Effector memory CD4-positive, alpha-beta T cell (primary cell): ENCODE data around the gene SHH.

ENCODE experiments used
- DNase-seq, 3 donors: peaks; one replicate each; pipeline ENCODE4 v3.0.0-alpha.2; 2020
- H3K27ac ChIP-seq: 2 replicates; pipeline ENCODE4 v1.7.0; 2013; ENCODE audit warnings: mild to moderate bottlenecking, low read length, moderate library complexity; ENCODE audit not compliant: insufficient read depth, poor library complexity, severe bottlenecking
- H3K27me3 ChIP-seq: replicated peaks from 2 replicates; pipeline ENCODE4 v1.7.0; 2013; ENCODE audit warnings: mild to moderate bottlenecking, low read length; ENCODE audit not compliant: insufficient read depth, control insufficient read depth, poor library complexity, severe bottlenecking
- H3K36me3 ChIP-seq: 2 replicates; pipeline ENCODE4 v1.7.0; 2013; ENCODE audit warnings: mild to moderate bottlenecking, low read length, moderate library complexity; ENCODE audit not compliant: control insufficient read depth, insufficient read depth
- H3K4me1 ChIP-seq: 2 replicates; pipeline ENCODE4 v1.7.0; 2013; ENCODE audit warnings: low read length, mild to moderate bottlenecking; ENCODE audit not compliant: control insufficient read depth, insufficient read depth, poor library complexity, severe bottlenecking
- H3K4me3 ChIP-seq: 2 replicates; pipeline ENCODE4 v1.7.0; 2013; ENCODE audit warnings: low read length, low read depth, mild to moderate bottlenecking; ENCODE audit not compliant: insufficient read depth, poor library complexity, severe bottlenecking
- H3K9me3 ChIP-seq: 2 replicates; pipeline ENCODE4 v1.7.0; 2013; ENCODE audit warnings: mild to moderate bottlenecking, low read length, moderate library complexity; ENCODE audit not compliant: control insufficient read depth

SHH gene

DNA sequence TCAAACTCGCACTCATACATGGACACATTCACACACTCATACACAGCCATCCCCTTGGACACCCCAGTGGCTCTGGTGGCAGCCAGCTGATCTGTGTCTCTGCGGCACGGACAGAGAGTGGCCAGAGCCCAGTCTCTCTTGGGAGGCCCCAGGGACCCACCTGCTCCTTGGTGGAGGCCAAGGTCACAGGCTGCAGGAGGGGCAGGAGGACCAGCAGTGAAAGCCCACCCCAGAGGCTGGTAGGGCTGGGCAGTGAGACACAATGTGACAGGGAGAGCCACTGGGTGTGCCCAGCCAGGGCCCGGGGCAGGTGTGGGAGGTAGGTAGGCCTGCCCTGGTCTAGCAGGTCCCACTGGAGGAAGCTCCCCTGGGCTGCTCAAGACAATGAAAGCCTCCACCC, 18.5 kb downstream of the SHH start:
- no peak for DNase-seq
- peaks cover 9% of the 10 kb centered on the region for H3K27me3 ChIP-seq
- no peak overlapping the region for H3K27ac ChIP-seq
- no peaks in the 10 kb centered on the region for H3K36me3 ChIP-seq
- peaks cover 3% of the 10 kb centered on the region for H3K4me1 ChIP-seq
- H3K4me3 ChIP-seq: no peak overlapping the region
- H3K9me3 ChIP-seq: no peaks in the 10 kb centered on the region

DNA sequence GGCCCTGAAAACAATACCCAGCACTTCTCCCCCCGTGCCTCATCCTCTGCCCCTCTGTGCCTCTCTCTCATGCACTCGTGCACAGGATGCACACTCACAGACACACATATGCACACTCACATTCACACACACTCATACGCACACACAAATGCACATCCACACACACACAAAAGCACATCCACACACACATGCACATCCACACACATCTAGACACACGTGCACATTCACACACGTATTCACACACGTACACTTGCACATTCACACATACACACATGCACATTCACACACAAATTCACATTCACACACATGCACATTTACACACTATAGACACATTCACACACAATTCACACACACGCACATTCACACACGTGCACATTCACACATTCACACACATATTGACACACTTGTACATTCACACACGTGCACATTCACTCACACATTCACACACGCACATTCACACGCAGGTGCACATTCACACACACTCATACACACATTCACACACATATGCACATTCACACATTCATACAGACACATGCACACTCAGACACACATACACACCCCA, 19.2 kb downstream of the SHH start:
- H3K36me3 ChIP-seq: no peaks in the 10 kb centered on the region

DNA sequence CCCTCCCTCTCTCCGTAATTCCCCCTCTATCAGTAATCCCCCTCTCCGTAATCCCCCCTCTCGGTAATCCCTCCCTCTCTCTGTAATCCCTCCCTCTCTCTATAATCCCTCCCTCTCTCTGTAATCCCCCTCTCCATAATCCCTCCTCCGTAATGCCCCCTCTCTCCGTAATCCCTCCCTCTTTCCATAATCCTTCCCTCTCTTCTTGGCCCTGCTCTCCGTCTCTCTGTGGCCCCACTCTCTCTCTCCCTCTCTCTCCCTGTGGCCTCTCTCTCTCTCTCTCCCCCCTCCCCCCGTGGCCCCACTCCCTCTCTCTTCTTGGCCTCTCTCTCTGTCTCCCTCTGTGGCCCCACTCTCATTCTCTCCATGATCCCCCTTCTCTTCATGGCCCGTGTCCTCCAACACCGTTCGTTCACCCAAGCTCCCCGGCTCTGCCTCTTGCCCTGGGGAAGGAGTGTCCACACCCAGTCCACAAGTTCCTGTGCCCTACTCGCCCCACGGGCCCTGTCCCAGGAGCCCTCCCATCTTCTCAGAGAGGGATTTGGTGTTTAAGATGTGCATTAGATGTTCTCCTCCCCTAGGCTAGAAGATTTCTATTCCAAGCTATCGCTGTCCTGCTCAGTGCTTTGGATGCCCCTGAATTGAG, 19.8 kb downstream of the SHH start:
- peaks cover 9% of the 10 kb centered on the region for H3K27me3 ChIP-seq
- DNase-seq: no peak
- peaks cover 3% of the 10 kb centered on the region for H3K4me1 ChIP-seq
- H3K9me3 ChIP-seq: no peaks in the 10 kb centered on the region
- H3K36me3 ChIP-seq: no peaks in the 10 kb centered on the region
- no peak overlapping the region for H3K27ac ChIP-seq
- H3K4me3 ChIP-seq: no peak overlapping the region

More for the DNA sequence above, 19.2 kb downstream of the SHH start:
- no peak overlapping the region for H3K4me3 ChIP-seq
- no peaks in the 10 kb centered on the region for H3K9me3 ChIP-seq
- peaks cover 3% of the 10 kb centered on the region for H3K4me1 ChIP-seq
- H3K27me3 ChIP-seq: peaks cover 9% of the 10 kb centered on the region
- no peak overlapping the region for H3K27ac ChIP-seq
- no peak for DNase-seq

DNA sequence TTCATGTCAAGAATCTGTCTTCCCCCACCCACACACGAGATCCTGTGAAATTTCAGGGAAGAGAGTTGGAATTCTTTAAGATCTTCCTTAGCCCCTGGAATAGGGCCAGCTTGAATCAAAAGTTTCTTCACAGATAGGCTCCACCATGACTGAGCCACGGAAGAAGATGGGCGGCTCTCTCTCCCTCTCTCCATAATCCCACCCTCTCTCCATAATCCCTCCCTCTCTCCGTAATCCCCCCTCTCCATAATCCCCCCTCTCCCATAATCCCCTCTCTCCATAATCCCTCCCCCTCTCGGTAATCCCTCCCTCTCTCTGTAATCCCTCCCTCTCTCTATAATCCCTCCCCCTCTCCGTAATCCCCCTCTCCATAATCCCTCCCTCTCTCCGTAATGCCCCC, 20.4 kb downstream of the SHH start:
- Histone ChIP-seq H3K27me3 (peaks cover 8% of the 10 kb centered on the region), H3K4me3 (no peak overlapping the region), H3K4me1 (peaks cover 7% of the 10 kb centered on the region), H3K9me3 (no peaks in the 10 kb centered on the region), H3K27ac (no peak overlapping the region), H3K36me3 (no peaks in the 10 kb centered on the region)
- DNase-seq: no peak

DNA sequence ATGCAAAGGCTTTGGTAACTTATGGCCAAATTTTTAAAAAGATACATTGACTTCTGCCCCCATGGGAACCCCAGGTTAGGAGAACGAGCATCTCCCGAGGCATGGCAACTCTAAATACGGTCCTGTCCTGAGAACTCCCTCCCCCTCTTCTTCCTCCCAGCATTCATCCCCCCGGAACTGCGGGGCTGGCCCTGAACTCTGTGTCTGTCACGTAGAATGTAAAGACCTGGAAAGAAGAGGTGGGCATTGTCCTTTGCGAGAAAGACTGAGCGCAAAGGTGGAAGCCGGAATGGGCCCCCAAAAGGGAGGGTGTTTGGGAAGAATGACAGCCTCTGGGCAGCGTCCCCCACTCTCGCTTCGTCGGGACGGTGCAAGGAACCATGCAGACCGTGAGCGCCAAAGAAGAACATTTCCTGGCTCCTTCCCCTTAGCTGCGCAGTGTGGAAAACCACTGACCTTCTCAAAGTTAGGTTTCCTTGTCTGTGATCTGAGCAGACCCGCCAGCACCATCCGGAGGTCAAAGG, 21.0 kb downstream of the SHH start:
- Histone ChIP-seq H3K4me3 (no peak overlapping the region), H3K27me3 (peaks cover 3% of the 10 kb centered on the region), H3K9me3 (no peaks in the 10 kb centered on the region), H3K36me3 (no peaks in the 10 kb centered on the region), H3K27ac (no peak overlapping the region), H3K4me1 (peaks cover 6% of the 10 kb centered on the region)
- no peak for DNase-seq

DNA sequence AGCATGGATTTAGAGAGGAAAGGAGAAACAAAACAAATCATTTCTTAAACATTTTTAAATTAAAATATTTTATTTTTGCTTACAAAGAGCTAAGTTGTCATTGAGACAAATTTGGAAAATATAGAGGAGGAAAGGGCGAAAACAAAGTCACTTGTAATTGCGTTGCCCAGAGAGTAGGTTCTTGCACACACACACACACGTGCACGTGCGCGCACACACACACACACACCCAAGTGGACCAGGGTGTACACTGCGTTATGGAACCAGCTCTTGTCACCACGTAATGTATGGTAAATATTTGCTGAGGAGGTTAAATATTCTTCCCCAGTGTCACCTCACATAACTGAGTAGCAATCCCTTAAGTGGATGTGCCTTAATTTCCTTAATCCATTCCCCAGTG, 21.6 kb downstream of the SHH start:
- no peak for DNase-seq
- peaks cover 6% of the 10 kb centered on the region for H3K4me1 ChIP-seq
- H3K4me3 ChIP-seq: no peak overlapping the region
- H3K27me3 ChIP-seq: no peaks in the 10 kb centered on the region
- no peaks in the 10 kb centered on the region for H3K9me3 ChIP-seq
- H3K36me3 ChIP-seq: no peaks in the 10 kb centered on the region
- H3K27ac ChIP-seq: no peak overlapping the region

DNA sequence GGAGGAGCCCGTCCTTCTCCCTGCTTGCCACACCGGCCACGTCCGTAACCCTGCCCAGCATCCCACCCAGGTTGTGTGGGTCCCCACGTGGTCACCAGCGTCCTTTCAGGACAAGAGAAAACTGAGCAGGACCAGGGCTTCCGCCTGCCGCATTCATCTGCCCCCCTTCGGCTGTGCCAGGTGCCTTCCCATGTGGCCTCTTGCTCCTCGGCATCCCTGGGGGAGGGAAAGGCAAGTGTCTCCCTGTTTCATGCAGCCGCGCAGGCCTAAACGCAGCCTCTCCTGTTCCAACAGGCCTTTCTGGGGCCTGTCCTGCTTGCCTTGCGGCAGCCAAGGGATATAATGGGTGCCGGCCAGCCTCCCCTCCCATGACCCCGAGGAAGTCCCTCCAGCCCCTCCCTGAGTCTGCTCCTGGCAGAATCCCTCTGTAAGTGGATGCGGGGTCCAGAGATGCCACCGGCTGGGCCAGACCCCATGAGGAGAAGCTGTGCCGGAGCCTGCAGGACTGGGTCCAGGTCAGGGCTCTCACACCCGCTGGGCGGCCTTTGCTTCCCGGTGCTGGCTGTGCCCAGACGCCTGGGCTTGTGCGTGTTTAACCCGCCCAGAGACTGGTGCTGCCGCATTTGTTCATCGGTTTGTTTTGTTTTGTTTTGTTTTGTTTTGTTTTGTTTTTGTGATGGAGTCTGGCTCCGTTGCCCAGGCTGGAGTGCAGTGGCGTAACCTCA, 23.1 kb downstream of the SHH start:
- H3K27ac ChIP-seq: no peak overlapping the region

DNA sequence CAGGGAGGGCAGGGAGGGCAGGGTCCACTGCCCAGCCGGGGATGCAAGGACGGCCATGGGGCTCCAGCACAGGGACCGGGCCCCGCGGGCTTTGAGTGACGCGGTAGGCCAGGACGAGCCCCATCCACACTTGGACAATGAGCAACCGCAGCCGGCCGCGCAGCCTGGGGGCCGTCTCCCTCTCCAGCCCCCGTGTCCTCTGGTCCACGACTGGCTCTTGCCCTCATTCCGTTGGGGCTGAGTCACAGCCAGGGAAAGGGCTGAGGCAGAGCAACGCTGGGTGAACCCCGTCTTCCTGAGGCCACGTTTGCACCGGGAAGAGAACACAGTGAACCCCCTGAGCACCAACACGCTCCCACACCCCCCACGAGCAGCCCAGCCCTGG, 23.7 kb downstream of the SHH start:
- Histone ChIP-seq H3K36me3 (no peaks in the 10 kb centered on the region), H3K9me3 (no peaks in the 10 kb centered on the region), H3K4me1 (peaks cover 6% of the 10 kb centered on the region), H3K27me3 (no peaks in the 10 kb centered on the region), H3K27ac (no peak overlapping the region), H3K4me3 (no peak overlapping the region)
- DNase-seq: no peak

More for the DNA sequence above, 23.1 kb downstream of the SHH start:
- H3K9me3 ChIP-seq: no peaks in the 10 kb centered on the region
- H3K27me3 ChIP-seq: no peaks in the 10 kb centered on the region
- H3K4me1 ChIP-seq: peaks cover 6% of the 10 kb centered on the region
- no peaks in the 10 kb centered on the region for H3K36me3 ChIP-seq
- DNase-seq: no peak
- H3K4me3 ChIP-seq: no peak overlapping the region

DNA sequence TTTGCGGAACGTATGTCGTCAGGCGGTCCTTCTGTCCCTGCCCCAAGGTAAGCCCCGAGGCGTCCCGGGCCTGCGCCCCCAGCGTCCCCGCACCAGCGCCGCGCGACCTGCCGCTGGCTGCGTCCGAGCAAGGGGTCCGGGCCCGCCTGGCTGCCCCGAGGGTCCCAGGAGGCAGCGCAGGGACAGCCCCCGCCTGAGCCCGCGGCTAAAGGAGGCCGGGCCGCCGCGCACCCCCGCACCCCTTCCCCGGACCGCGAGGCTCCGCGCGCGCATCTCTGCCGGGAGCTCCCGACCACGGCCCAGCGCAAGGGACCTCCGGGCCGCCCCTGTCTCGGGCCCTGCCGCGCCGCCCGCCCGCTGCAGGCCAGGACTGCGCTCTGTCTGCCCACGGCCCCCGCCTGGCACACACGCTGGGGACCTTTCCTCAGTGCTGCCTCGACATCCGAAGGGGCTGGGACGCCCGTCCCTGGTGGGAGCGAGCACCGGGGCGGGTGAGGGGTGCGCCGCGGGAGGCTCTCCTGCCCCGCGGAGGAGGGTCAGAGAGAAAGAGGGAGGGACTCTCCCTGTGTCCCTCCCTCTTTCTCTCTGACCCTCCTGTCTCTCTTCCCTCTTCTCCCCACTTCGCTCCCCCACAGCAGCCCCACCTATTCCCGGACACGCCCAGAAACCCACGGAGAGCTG, 25.0 kb downstream of the SHH start:
- H3K36me3 ChIP-seq: peaks cover 3% of the 10 kb centered on the region
- no peaks in the 10 kb centered on the region for H3K27me3 ChIP-seq
- H3K4me1 ChIP-seq: peaks cover 6% of the 10 kb centered on the region
- no peaks in the 10 kb centered on the region for H3K9me3 ChIP-seq
- DNase-seq: no peak
- H3K4me3 ChIP-seq: no peak overlapping the region
- no peak overlapping the region for H3K27ac ChIP-seq

DNA sequence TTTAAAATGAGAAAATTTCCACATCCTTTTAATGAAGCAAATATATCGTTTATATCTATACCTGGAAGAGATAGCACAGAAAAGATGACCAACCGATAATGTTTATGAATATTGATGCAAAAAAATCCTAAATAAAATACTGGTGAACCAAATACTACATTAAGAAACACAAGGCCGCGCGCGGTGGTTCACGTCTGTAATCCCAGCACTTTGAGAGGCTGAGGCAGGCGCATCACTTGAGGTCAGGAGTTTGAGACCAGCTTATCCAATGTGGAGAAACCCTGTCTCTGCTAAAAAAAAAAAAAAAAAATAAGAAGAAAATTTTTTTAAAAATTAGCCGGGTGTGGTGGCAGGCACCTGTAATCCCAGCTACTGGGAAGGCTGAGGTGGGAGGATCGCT, 25.8 kb downstream of the SHH start:
- Histone ChIP-seq H3K27ac (no peak overlapping the region), H3K4me1 (peaks cover 6% of the 10 kb centered on the region), H3K9me3 (no peaks in the 10 kb centered on the region), H3K36me3 (peaks cover 9% of the 10 kb centered on the region), H3K4me3 (no peak overlapping the region), H3K27me3 (no peaks in the 10 kb centered on the region)
- no peak for DNase-seq
